CD8-positive, alpha-beta memory T cell (primary cell): ENCODE data around the gene SIK1. TPM values are rescaled to one million over a fixed set of nuclear protein-coding genes. Genes with fewer than 3 reads are reported as not detected.
"Not testable (repeated sequence)": the region's sequence is repeated elsewhere in the genome, so short reads cannot be mapped to it uniquely, and the experiment has no call there.

Experiments used
- CTCF ChIA-PET: fragments of 350-600 bp; sonication (Branson Sonifier 250); formaldehyde crosslinking; loops from one replicate; lab custom pipeline; 2021; ENCODE audit warnings: antibody characterized with exemption; lab: Charles Lee
- POLR2A ChIA-PET: fragments of 350-600 bp; sonication (Branson Sonifier 250); formaldehyde crosslinking; loops from one replicate; lab custom pipeline; 2021; ENCODE audit warnings: antibody characterized with exemption; lab: Charles Lee
- DNase-seq, 5 donors: peaks; one replicate each; pipeline versions ENCODE4 v3.0.0 to v3.0.0-alpha.2; 2020 to 2022; ENCODE audit warnings: mixed read lengths in 1 of 5
- H3K27ac ChIP-seq: one replicate; pipeline ENCODE4 v1.7.0; 2013; ENCODE audit warnings: low read depth, mild to moderate bottlenecking, low read length, moderate library complexity
- H3K27me3 ChIP-seq: 2 replicates; pipeline ENCODE4 v1.7.0; 2013; ENCODE audit warnings: low read length, mild to moderate bottlenecking; ENCODE audit not compliant: insufficient read depth, poor library complexity, severe bottlenecking
- H3K36me3 ChIP-seq: 2 replicates; pipeline ENCODE4 v1.7.0; 2013; ENCODE audit warnings: mild to moderate bottlenecking, low read length, moderate library complexity; ENCODE audit not compliant: insufficient read depth
- H3K4me1 ChIP-seq: 2 replicates; pipeline ENCODE4 v1.7.0; 2013; ENCODE audit warnings: mild to moderate bottlenecking, low read length, moderate library complexity; ENCODE audit not compliant: insufficient read depth
- H3K4me3 ChIP-seq: 2 replicates; pipeline ENCODE4 v1.7.0; 2013; ENCODE audit warnings: mild to moderate bottlenecking, low read length
- H3K9me3 ChIP-seq: 2 replicates; pipeline ENCODE4 v1.7.0; 2013; ENCODE audit warnings: mild to moderate bottlenecking, low read length
- H3K27ac Mint-ChIP-seq, 8 donors: one replicate each; pipeline ENCODE4 v1.8.0; 2020 to 2021; ENCODE audit warnings: mixed read lengths in 8 of 8, mild to moderate bottlenecking in 6 of 8, inconsistent platforms in 3 of 8, moderate library complexity in 3 of 8
- H3K27me3 Mint-ChIP-seq, 2 donors: one replicate each; pipeline ENCODE4 v1.8.0; 2020 to 2021; ENCODE audit warnings: mixed read lengths in 2 of 2, mild to moderate bottlenecking in 1 of 2, moderate library complexity in 1 of 2
- H3K36me3 Mint-ChIP-seq, 3 donors: one replicate each; pipeline ENCODE4 v1.8.0; 2020 to 2021; ENCODE audit warnings: mixed read lengths in 3 of 3, inconsistent platforms in 1 of 3, mild to moderate bottlenecking in 1 of 3
- H3K4me1 Mint-ChIP-seq, 3 donors: one replicate each; pipeline ENCODE4 v1.8.0; 2020 to 2021; ENCODE audit warnings: mixed read lengths in 3 of 3, inconsistent platforms in 1 of 3, mild to moderate bottlenecking in 1 of 3
- H3K4me3 Mint-ChIP-seq, 7 donors: one replicate each; pipeline ENCODE4 v1.8.0; 2020 to 2021; ENCODE audit warnings: mixed read lengths in 7 of 7, mild to moderate bottlenecking in 6 of 7, moderate library complexity in 4 of 7, inconsistent platforms in 2 of 7
- H3K9me3 Mint-ChIP-seq, 5 donors: one replicate each; pipeline ENCODE4 v1.8.0; 2020 to 2022; ENCODE audit warnings: mixed read lengths in 5 of 5, mild to moderate bottlenecking in 3 of 5, moderate library complexity in 2 of 5, inconsistent platforms in 1 of 5
- polyA plus RNA-seq: library from polyadenylated mRNA; unstranded; fragments of 300-500 nt; fragmentation: Illumina TruSeq; gene quantifications from one replicate; pipeline ENCODE4 v1.2.3, GENCODE V29; 2021
- total RNA-seq, 2 experiments: library from RNA; stranded (reverse); gene quantifications; one replicate each; pipeline ENCODE4 v1.2.3, GENCODE V29; 2021

SIK1 gene
- total and polyA plus RNA-seq, 3 experiments from 2014 or later: 0.62 to 6.0 (median 4.6) TPM

DNA sequence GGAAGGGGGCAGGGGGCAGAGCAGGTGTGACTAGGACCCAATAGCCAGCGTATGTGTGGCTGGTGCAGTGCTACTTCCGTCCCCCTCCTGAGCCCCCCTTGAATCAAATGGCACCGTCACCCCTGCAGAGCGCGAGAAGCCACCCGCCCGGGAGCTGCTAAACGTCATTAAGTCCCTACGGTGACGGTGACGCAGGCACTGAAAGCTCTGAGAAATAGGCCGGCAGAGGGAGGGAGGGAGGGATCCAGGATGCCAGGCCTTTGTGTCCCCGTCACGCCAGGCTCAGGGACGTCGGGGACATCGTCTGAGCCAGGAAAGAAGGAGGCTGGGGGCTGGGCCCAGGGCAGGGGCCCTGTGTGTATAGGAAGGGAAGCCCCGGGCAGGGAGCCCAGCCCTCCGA lies 43.6 kb downstream of the SIK1 start:
- POLR2A ChIA-PET, H3K4me3 Mint-ChIP-seq, DNase-seq: not testable (repeated sequence)

GRCh38 chr21:43382902-43383301 lies 44.0 kb downstream of the SIK1 start:
- H3K36me3 ChIP-seq, H3K9me3 Mint-ChIP-seq, H3K27ac Mint-ChIP-seq, POLR2A ChIA-PET, H3K27me3 ChIP-seq, H3K4me1 Mint-ChIP-seq, H3K4me3 ChIP-seq, DNase-seq, H3K9me3 ChIP-seq, H3K27me3 Mint-ChIP-seq, H3K36me3 Mint-ChIP-seq, H3K4me3 Mint-ChIP-seq, CTCF ChIA-PET, H3K27ac ChIP-seq, H3K4me1 ChIP-seq: not testable (repeated sequence)

More for the DNA sequence above, 43.6 kb downstream of the SIK1 start:
- H3K27ac ChIP-seq, CTCF ChIA-PET, H3K27me3 Mint-ChIP-seq, H3K9me3 Mint-ChIP-seq, H3K27ac Mint-ChIP-seq, H3K36me3 ChIP-seq, H3K27me3 ChIP-seq, H3K36me3 Mint-ChIP-seq, H3K4me1 ChIP-seq, H3K9me3 ChIP-seq, H3K4me3 ChIP-seq, H3K4me1 Mint-ChIP-seq: not testable (repeated sequence)

- H3K4me3 ChIP-seq, H3K4me1 Mint-ChIP-seq, H3K36me3 Mint-ChIP-seq, H3K4me3 Mint-ChIP-seq, CTCF ChIA-PET, H3K4me1 ChIP-seq, H3K27ac ChIP-seq, H3K9me3 ChIP-seq, POLR2A ChIA-PET, H3K27ac Mint-ChIP-seq, H3K27me3 Mint-ChIP-seq, DNase-seq, H3K36me3 ChIP-seq, H3K27me3 ChIP-seq, H3K9me3 Mint-ChIP-seq: not testable (repeated sequence)
Observed at GRCh38 chr21:43380852-43381533, 45.9 kb downstream of the SIK1 start.

DNA sequence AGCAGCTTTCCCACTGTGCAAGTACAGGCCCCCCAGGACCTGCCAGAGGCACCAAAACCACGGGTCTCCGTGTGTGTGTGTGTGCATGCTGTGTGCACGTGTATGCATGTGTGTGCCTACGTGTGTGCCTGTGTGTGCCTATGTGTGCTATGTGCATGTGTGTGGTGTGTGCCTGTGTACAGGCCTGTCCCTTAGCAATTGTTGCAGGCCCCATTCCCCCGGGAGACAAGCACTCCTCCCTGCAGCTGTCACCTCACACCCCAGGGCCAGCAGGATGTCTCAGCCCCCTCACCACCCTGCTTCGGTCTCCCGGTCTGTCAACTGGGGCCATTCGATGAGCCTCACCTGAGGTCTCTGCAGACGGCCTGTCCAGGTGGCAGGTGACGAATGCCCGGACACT lies 46.6 kb downstream of the SIK1 start:
- DNase-seq, H3K27me3 ChIP-seq, H3K36me3 Mint-ChIP-seq, H3K4me1 Mint-ChIP-seq, H3K27ac Mint-ChIP-seq, H3K4me3 ChIP-seq, POLR2A ChIA-PET, H3K4me1 ChIP-seq, H3K4me3 Mint-ChIP-seq, H3K36me3 ChIP-seq, H3K27me3 Mint-ChIP-seq, CTCF ChIA-PET, H3K27ac ChIP-seq, H3K9me3 Mint-ChIP-seq, H3K9me3 ChIP-seq: not testable (repeated sequence)

DNA sequence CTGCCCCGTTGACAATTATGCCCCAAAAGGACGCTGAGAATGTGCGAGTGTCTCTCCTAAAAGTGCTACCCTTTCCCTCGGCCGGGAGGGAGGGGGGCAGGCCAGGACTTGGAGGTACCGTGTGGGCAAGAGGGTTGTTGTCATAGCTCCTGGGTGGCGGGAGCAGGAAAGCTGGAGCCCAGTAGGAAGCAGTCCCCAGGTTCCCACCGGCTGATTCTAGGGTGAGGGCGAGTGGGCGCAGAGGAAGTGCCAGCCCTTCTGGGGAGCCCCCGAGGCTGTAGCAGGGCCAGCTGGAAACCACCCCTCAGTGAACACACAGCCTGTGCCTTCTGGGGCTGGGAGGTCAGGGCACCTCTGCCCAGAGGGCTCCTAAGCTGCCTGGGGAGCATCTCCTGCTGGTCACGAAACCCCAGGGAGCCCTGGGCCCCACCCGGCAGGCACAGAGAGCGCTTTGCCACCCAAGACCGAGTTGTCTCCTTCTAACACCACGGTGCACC lies 47.3 kb downstream of the SIK1 start:
- H3K27me3 ChIP-seq, H3K27ac ChIP-seq, H3K27ac Mint-ChIP-seq, CTCF ChIA-PET, POLR2A ChIA-PET, H3K36me3 ChIP-seq, H3K4me1 Mint-ChIP-seq, H3K36me3 Mint-ChIP-seq, DNase-seq, H3K4me1 ChIP-seq, H3K27me3 Mint-ChIP-seq, H3K4me3 Mint-ChIP-seq, H3K9me3 Mint-ChIP-seq, H3K9me3 ChIP-seq, H3K4me3 ChIP-seq: not testable (repeated sequence)

GRCh38 chr21:43376478-43376882 lies 50.5 kb downstream of the SIK1 start:
- Mint-ChIP-seq H3K4me1 (no peaks in the 10 kb centered on the region), H3K27me3 (no peaks in the 10 kb centered on the region), H3K4me3 (no peak overlapping the region), H3K9me3 (no peaks in the 10 kb centered on the region), H3K36me3 (no peaks in the 10 kb centered on the region), H3K27ac (peak overlapping the region in 1 of 8 donors; percentile 87)
- Histone ChIP-seq H3K4me3 (no peak overlapping the region), H3K27me3 (no peaks in the 10 kb centered on the region), H3K4me1 (no peaks in the 10 kb centered on the region), H3K9me3 (no peaks in the 10 kb centered on the region), H3K27ac (no peak overlapping the region), H3K36me3 (no peaks in the 10 kb centered on the region)
- POLR2A ChIA-PET: no interaction called here
- no peak for DNase-seq
- CTCF ChIA-PET: no interaction called here

- H3K36me3 Mint-ChIP-seq: no peaks in the 10 kb centered on the region
- POLR2A ChIA-PET: no interaction called here
- Histone ChIP-seq H3K27ac (no peak overlapping the region), H3K4me1 (no peaks in the 10 kb centered on the region), H3K4me3 (no peak overlapping the region), H3K27me3 (no peaks in the 10 kb centered on the region), H3K36me3 (no peaks in the 10 kb centered on the region), H3K9me3 (no peaks in the 10 kb centered on the region)
- no peak overlapping the region for H3K4me3 Mint-ChIP-seq
- CTCF ChIA-PET: no interaction called here
- peak overlapping the region in 1 of 8 donors; percentile 38 for H3K27ac Mint-ChIP-seq
- no peak for DNase-seq
- H3K27me3 Mint-ChIP-seq: no peaks in the 10 kb centered on the region
- H3K4me1 Mint-ChIP-seq: no peaks in the 10 kb centered on the region
- H3K9me3 Mint-ChIP-seq: no peaks in the 10 kb centered on the region
Observed at GRCh38 chr21:43375837-43376477, 51.0 kb downstream of the SIK1 start.

- DNase-seq: no peak
- Histone ChIP-seq H3K27me3 (no peaks in the 10 kb centered on the region), H3K27ac (no peak overlapping the region), H3K36me3 (no peaks in the 10 kb centered on the region), H3K4me3 (no peak overlapping the region), H3K4me1 (no peaks in the 10 kb centered on the region), H3K9me3 (no peaks in the 10 kb centered on the region)
- Mint-ChIP-seq H3K4me1 (no peaks in the 10 kb centered on the region), H3K9me3 (no peaks in the 10 kb centered on the region), H3K27me3 (no peaks in the 10 kb centered on the region), H3K27ac (peak overlapping the region in 2 of 8 donors; percentile 3 to 70), H3K36me3 (no peaks in the 10 kb centered on the region), H3K4me3 (no peak overlapping the region)
- ChIA-PET CTCF (no interaction called here), POLR2A (no interaction called here)
Observed at GRCh38 chr21:43375006-43375836, 51.7 kb downstream of the SIK1 start.
